K562 (cell line): ENCODE measurements around the gene PANX1. TPM values are rescaled to one million over a fixed set of nuclear protein-coding genes. Genes with fewer than 3 reads are reported as not detected.

Source experiments
- ATAC-seq: fragments of 200-7000 bp; cut with Tn5 transposase; 3 replicates; pipeline ENCODE4 v1.9.1; 2020; ENCODE audit warnings: moderate library complexity
- BruUV-seq: library from RNA; stranded (reverse); fragments of 400-500 nt; replicated peaks from 2 replicates; lab custom pipeline; 2021; lab: Mats Ljungman, UMichigan
- CTCF ChIA-PET: fragments of 300-600 bp; formaldehyde crosslinking; extraction: SDS; loops from one replicate; lab custom pipeline; 2021; ENCODE audit warnings: low intra/inter-chr PET ratio; lab: Yijun Ruan, JAX
- POLR2A ChIA-PET: fragments of 300-600, 350-650 bp; sonication (Branson Sonifier 250); formaldehyde crosslinking; extraction: SDS; loops from one replicate; lab custom pipeline; 2021; ENCODE audit warnings: antibody characterized with exemption, inconsistent platforms; lab: Yijun Ruan, JAX
- DNase-seq, 4 experiments: peaks; one replicate each; pipeline versions ENCODE4 v3.0.0 to v3.0.0-alpha.2; 2011 to 2018; ENCODE audit warnings: low spot score in 3 of 4, mixed read lengths in 3 of 4; ENCODE audit errors: extremely low read depth in 1 of 4
- FAIRE-seq: peaks from 2 replicates; lab custom pipeline; 2011; peaks lifted over from hg19 to GRCh38; lab: Jason Lieb, UNC
- H2AFZ ChIP-seq: 2 replicates; pipeline ENCODE4 v1.6.0; 2011; ENCODE audit warnings: low read depth, low read length, control low read depth, inconsistent platforms
- H3K27ac ChIP-seq: fragments of 200-600 bp; 3 replicates; pipeline ENCODE4 v1.8.0; 2011; ENCODE audit warnings: low read depth, mild to moderate bottlenecking, control low read depth, inconsistent platforms, low read length, moderate library complexity, mixed read lengths; ENCODE audit errors: extremely low read depth
- H3K27me3 ChIP-seq, 2 experiments: fragments of 300-600 bp in 1 of 2; 2 replicates in 1 of 2; 3 replicates in 1 of 2; pipeline versions ENCODE4 v1.6.0 to v1.8.0; 2011; ENCODE audit warnings: inconsistent platforms in 2 of 2, low read length in 2 of 2, mild to moderate bottlenecking in 1 of 2, mixed read lengths in 1 of 2, moderate library complexity in 1 of 2; ENCODE audit not compliant: control insufficient read depth in 2 of 2, insufficient read depth in 2 of 2
- H3K36me3 ChIP-seq: fragments of 300-600 bp; 3 replicates; pipeline ENCODE4 v1.8.0; 2011; ENCODE audit warnings: mild to moderate bottlenecking, low read length, inconsistent platforms; ENCODE audit not compliant: control insufficient read depth, insufficient read depth
- H3K4me1 ChIP-seq, 2 experiments: fragments of 200-600 bp in 1 of 2; replicated peaks in 1 of 2; 2 replicates in 1 of 2; 3 replicates in 1 of 2; pipeline versions ENCODE4 v1.5.1 to v1.8.0; 2011; ENCODE audit warnings: inconsistent platforms in 2 of 2, low read length in 2 of 2, mild to moderate bottlenecking in 1 of 2, mixed read lengths in 1 of 2, moderate library complexity in 1 of 2; ENCODE audit not compliant: control insufficient read depth in 2 of 2, insufficient read depth in 2 of 2
- H3K4me2 ChIP-seq: 2 replicates; pipeline ENCODE4 v1.6.1; 2011; ENCODE audit warnings: low read length, control low read depth, inconsistent platforms, mixed read lengths; ENCODE audit not compliant: insufficient read depth
- H3K4me3 ChIP-seq: fragments of 200-600 bp; sonication (generic), shearing (Covaris generic); 2 replicates; pipeline ENCODE4 v1.5.1; 2016; ENCODE audit warnings: control low read depth, inconsistent platforms
- H3K79me2 ChIP-seq: fragments of 200-600 bp; 3 replicates; pipeline ENCODE4 v1.8.0; 2011; ENCODE audit warnings: low read length, inconsistent platforms; ENCODE audit not compliant: control insufficient read depth, insufficient read depth
- H3K9ac ChIP-seq, 2 experiments: 2 replicates each; pipeline versions ENCODE4 v1.6.0 to v1.6.1; 2011; ENCODE audit warnings: low read depth in 2 of 2, low read length in 2 of 2, control low read depth in 1 of 2, inconsistent platforms in 1 of 2, mild to moderate bottlenecking in 1 of 2, mixed read lengths in 1 of 2; ENCODE audit not compliant: insufficient read depth in 1 of 2
- H3K9me1 ChIP-seq: one replicate; pipeline ENCODE4 v1.6.0; 2011; ENCODE audit warnings: inconsistent platforms, mild to moderate bottlenecking, low read length, moderate library complexity; ENCODE audit not compliant: control insufficient read depth, insufficient read depth
- H3K9me3 ChIP-seq: replicated peaks from 2 replicates; pipeline ENCODE4 v1.5.1; 2011; ENCODE audit warnings: low read depth, low read length, inconsistent platforms; ENCODE audit not compliant: control insufficient read depth, insufficient read depth
- H4K20me1 ChIP-seq: replicated peaks from 2 replicates; pipeline ENCODE4 v1.6.1; 2011; ENCODE audit warnings: low read length, inconsistent platforms, mixed read lengths; ENCODE audit not compliant: control insufficient read depth, insufficient read depth
- BCOR ChIP-seq: fragments of 450-650 bp; IDR thresholded peaks from 2 replicates; pipeline ENCODE4 v1.6.1; 2016
- ETV1 ChIP-seq: fragments of 450-650 bp; conservative IDR thresholded peaks from 2 replicates; pipeline ENCODE4 v1.6.1; 2016; ENCODE audit warnings: missing genetic modification characterization, control low read depth, low read depth, missing compliant biosample characterization
- GABPA ChIP-seq: fragments of 200-800 bp; sonication (Bioruptor generic); conservative IDR thresholded peaks from 2 replicates; pipeline ENCODE4 v1.6.1; 2016; ENCODE audit warnings: low read depth, missing genetic modification characterization, missing compliant biosample characterization
- HLTF ChIP-seq: fragments of 450-650 bp; IDR thresholded peaks from 2 replicates; pipeline ENCODE4 v1.6.1; 2016
- KAT7 ChIP-seq: sonication (generic); formaldehyde crosslinking; IDR thresholded peaks from 2 replicates; pipeline ENCODE4 v1.8.0; 2022; ENCODE audit warnings: missing genetic modification reagents, mild to moderate bottlenecking, borderline replicate concordance
- NFIC ChIP-seq: fragments of 450-650 bp; IDR thresholded peaks from 2 replicates; pipeline ENCODE4 v1.6.1; 2017; ENCODE audit warnings: mild to moderate bottlenecking, inconsistent platforms
- RAD51 ChIP-seq: fragments of 450-650 bp; IDR thresholded peaks from 2 replicates; pipeline ENCODE4 v1.7.1; 2016; ENCODE audit warnings: low read depth, mild to moderate bottlenecking, borderline replicate concordance
- SAP30 ChIP-seq: fragments of 200-600 bp; sonication (generic); IDR thresholded peaks from 2 replicates; pipeline ENCODE4 v1.6.1; 2012; ENCODE audit warnings: borderline replicate concordance, low read depth, mild to moderate bottlenecking, moderate library complexity, low read length, control low read depth, inconsistent platforms; ENCODE audit not compliant: insufficient read depth, poor library complexity, severe bottlenecking
- SIN3A ChIP-seq, 2 experiments: fragments of 150-350 bp in 1 of 2; IDR thresholded peaks; 2 replicates each; pipeline ENCODE4 v1.6.1; 2011 to 2016; ENCODE audit warnings: borderline replicate concordance in 2 of 2, low read depth in 2 of 2, low read length in 2 of 2, mild to moderate bottlenecking in 2 of 2, moderate library complexity in 2 of 2; ENCODE audit not compliant: control insufficient read depth in 1 of 2
- SOX6 ChIP-seq: fragments of 450-650 bp; IDR thresholded peaks from 2 replicates; pipeline ENCODE4 v1.6.1; 2014; ENCODE audit warnings: mild to moderate bottlenecking
- SUPT5H ChIP-seq: fragments of 450-650 bp; IDR thresholded peaks from 2 replicates; pipeline ENCODE4 v1.6.1; 2016
- TCF3 ChIP-seq: sonication (generic); formaldehyde crosslinking; IDR thresholded peaks from 2 replicates; pipeline ENCODE4 v1.4.0; 2020; ENCODE audit warnings: mild to moderate bottlenecking, missing genetic modification reagents
- THRAP3 ChIP-seq: fragments of 450-650 bp; IDR thresholded peaks from 2 replicates; pipeline ENCODE4 v1.6.1; 2016; ENCODE audit warnings: mild to moderate bottlenecking, inconsistent platforms, borderline replicate concordance
- USF1 ChIP-seq: sonication (generic); formaldehyde crosslinking; IDR thresholded peaks from 2 replicates; pipeline ENCODE4 v1.9.0; 2022; ENCODE audit warnings: mild to moderate bottlenecking, missing genetic modification reagents
- ZFX ChIP-seq: sonication (generic); formaldehyde crosslinking; IDR thresholded peaks from 2 replicates; pipeline ENCODE4 v1.8.0; 2022; ENCODE audit warnings: mild to moderate bottlenecking, missing genetic modification reagents, moderate library complexity
- ZNF780A ChIP-seq: fragments of 250-450 bp; sonication (Bioruptor Pico); IDR thresholded peaks from 2 replicates; pipeline ENCODE4 v1.5.0; 2021; ENCODE audit warnings: mild to moderate bottlenecking
- ZSCAN29 ChIP-seq: fragments of 450-650 bp; IDR thresholded peaks from 2 replicates; pipeline ENCODE4 v1.6.1; 2017
- WGBS: fragments of 100-300 bp; shearing (Covaris generic); methylation state at CpG from one replicate; pipeline ENCODE4 v1.1.6; 2016; ENCODE audit warnings: low coverage, mixed read lengths; ENCODE audit not compliant: insufficient coverage; ENCODE audit errors: missing lambda C conversion rate; 5-methylcytosine and 5-hydroxymethylcytosine counted together
- in situ Hi-C: fragments of 300-500 bp; cut with MboI; formaldehyde crosslinking; loops from 4 replicates; pipeline ENCODE4 v1.15.0; 2018; ENCODE audit warnings: inconsistent platforms, mixed read lengths
- intact Hi-C: fragments of 100-400 bp; cut with micrococcal nuclease; formaldehyde crosslinking; loops from 2 replicates; pipeline ENCODE4 v1.14.2; 2022
- polyA plus RNA-seq, 8 experiments: library from polyadenylated mRNA; depleted of rRNA in 4 of 8; stranded (reverse) in 5 of 8; unstranded in 3 of 8; fragments of >200 nt; fragmentation: Nextera tagmentation in 2 of 8; fragmentation: Illumina TruSeq in 1 of 8; extraction: Ambion mirVana in 2 of 8; extraction: Trizol in 1 of 8; gene quantifications; 2 replicates each; pipeline versions ENCODE4 v1.2.1 to v1.2.3, GENCODE V29; 2011 to 2014; ENCODE audit warnings: inconsistent platforms in 1 of 8, missing spikeins in 1 of 8
- total RNA-seq, 7 experiments: library from RNA; depleted of rRNA in 6 of 7; stranded (reverse); fragments of >200 nt in 6 of 7; fragmentation: Illumina TruSeq in 2 of 7; extraction: Trizol in 2 of 7; gene quantifications; 2 replicates each; pipeline versions ENCODE4 v1.2.1 to v1.2.3, GENCODE V29; 2011 to 2021; ENCODE audit warnings: low replicate concordance in 1 of 7
- TF ChIP-seq, protein P1 (sequence below): sonication (generic); formaldehyde crosslinking; IDR thresholded peaks from 2 replicates; pipeline ENCODE4 v1.5.0; 2020; ENCODE audit warnings: missing genetic modification reagents
- TF ChIP-seq, protein P2 (sequence below): fragments of 450-650 bp; IDR thresholded peaks from 2 replicates; pipeline ENCODE4 v1.6.1; 2014; ENCODE audit warnings: low read depth, mild to moderate bottlenecking, moderate library complexity, borderline replicate concordance

PANX1 gene
- total and polyA plus RNA-seq, 9 of the 15 experiments (the other 6 are each of a cell fraction or from before 2014, with no cell fraction given) = 1.9 to 14.8 (median 10.1) TPM

DNA sequence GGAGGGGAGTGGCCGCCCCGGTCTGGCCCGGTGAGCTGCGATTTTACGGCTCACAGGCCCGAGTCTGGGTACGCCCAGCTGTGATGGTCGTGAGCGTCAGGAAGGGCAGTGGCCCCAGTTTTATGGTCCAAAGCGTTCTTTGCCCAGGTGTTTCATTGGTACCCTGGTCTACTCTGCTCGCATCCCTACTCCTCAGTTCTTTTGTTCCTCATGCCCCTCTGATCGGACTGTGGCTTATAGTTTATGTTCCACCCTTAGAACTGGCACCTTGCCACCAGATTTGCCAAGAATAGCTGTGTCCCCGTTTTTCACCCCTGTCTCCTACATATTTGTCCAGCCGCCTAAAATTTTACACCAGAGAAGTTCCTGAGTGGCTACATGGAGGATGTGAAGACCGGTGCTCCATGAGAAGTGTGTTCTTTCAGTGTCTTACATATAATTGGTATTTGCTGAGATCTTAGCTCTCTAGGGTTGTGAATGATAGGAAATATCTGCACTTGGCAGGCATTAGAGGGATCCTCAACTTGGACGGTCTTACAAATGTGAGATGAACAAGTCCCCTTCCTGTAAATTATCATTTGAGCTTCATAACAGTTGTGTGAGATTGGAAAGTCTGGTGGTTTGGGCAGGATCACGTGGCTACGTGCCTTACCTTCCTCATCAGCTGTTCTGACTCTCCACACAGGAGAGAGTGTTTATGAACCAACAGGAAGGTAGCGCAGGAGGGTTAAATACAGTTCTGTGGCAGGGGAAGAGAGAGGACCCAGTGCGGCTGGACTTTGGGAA, 1.1 kb downstream of the PANX1 start:
- POLR2A ChIA-PET = interaction anchor here (0.6 to 1.6 kb wide), 7 partner anchors 8 to 158 kb away, joined by 3 to 4 read pairs (median 3); no protein-coding TSS in a partner anchor
- no peak for TF ChIP-seq SOX6
- peak; percentile 17; the same call in 1 of the 2 replicates for TF ChIP-seq KAT7
- peak; percentile 82 for TF ChIP-seq NFIC
- TF ChIP-seq ZFX (CRISPR knock-in tag) = 0 out of 2 replicates have a peak, but pooled peaks have one; percentile 8
- TF ChIP-seq HLTF = no peak
- no peak for TF ChIP-seq TCF3 (CRISPR knock-in tag)
- TF ChIP-seq, protein P1, sequence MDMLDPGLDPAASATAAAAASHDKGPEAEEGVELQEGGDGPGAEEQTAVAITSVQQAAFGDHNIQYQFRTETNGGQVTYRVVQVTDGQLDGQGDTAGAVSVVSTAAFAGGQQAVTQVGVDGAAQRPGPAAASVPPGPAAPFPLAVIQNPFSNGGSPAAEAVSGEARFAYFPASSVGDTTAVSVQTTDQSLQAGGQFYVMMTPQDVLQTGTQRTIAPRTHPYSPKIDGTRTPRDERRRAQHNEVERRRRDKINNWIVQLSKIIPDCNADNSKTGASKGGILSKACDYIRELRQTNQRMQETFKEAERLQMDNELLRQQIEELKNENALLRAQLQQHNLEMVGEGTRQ = peak; percentile 47
- TF ChIP-seq SIN3A (IDR thresholded peaks at IDR 0.05; ENCODE audit: borderline replicate concordance in 2 of 2, control insufficient read depth in 1 of 2, low read depth in 2 of 2, low read length in 2 of 2) = no peak
- no peak for TF ChIP-seq ETV1 (tag)
- TF ChIP-seq ZNF780A (CRISPR knock-in tag) = no peak
- peak; percentile 43; the same call in 1 of the 2 replicates for TF ChIP-seq RAD51
- TF ChIP-seq THRAP3 = no peak
- TF ChIP-seq, protein P2, sequence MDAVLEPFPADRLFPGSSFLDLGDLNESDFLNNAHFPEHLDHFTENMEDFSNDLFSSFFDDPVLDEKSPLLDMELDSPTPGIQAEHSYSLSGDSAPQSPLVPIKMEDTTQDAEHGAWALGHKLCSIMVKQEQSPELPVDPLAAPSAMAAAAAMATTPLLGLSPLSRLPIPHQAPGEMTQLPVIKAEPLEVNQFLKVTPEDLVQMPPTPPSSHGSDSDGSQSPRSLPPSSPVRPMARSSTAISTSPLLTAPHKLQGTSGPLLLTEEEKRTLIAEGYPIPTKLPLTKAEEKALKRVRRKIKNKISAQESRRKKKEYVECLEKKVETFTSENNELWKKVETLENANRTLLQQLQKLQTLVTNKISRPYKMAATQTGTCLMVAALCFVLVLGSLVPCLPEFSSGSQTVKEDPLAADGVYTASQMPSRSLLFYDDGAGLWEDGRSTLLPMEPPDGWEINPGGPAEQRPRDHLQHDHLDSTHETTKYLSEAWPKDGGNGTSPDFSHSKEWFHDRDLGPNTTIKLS = no peak
- TF ChIP-seq USF1 = peak; percentile 54
- TF ChIP-seq SUPT5H = no peak
- no peak for TF ChIP-seq GABPA (tag)
- TF ChIP-seq BCOR = no peak
- no peak for TF ChIP-seq SAP30
- TF ChIP-seq ZSCAN29 = no peak
- intact Hi-C loops = no loop called here
- peaks cover 33 to 54% of the 10 kb centered on the region in 2 experiments for H3K4me1 ChIP-seq
- DNase-seq (no peak), FAIRE-seq (no peak), ATAC-seq (no peak)
- TSS peak; percentile 48 for BruUV-seq
- no peaks in the 10 kb centered on the region for H3K9me1 ChIP-seq
- peaks cover 57% of the 10 kb centered on the region for H3K79me2 ChIP-seq
- WGBS = 11% methylated on average over 20 of the region's 20 CpGs
- H3K9me3 ChIP-seq = peaks cover 4% of the 10 kb centered on the region; the same call in 1 of the 2 replicates
- H2AFZ ChIP-seq = peak overlapping the region; percentile 98
- H3K4me3 ChIP-seq = peak overlapping the region; percentile 71
- H3K9ac ChIP-seq = peak overlapping the region; percentile 76 to 97
- peak overlapping the region; percentile 97 for H3K4me2 ChIP-seq
- in situ Hi-C loops = no loop called here
- H3K27ac ChIP-seq = peak overlapping the region; percentile 76; the same call in 1 of the 3 replicates
- CTCF ChIA-PET = no interaction called here
- peaks cover 17% of the 10 kb centered on the region for H4K20me1 ChIP-seq
- H3K27me3 ChIP-seq = no peaks in the 10 kb centered on the region
- no peaks in the 10 kb centered on the region; the same call in 2 of the 3 replicates for H3K36me3 ChIP-seq
